Measurements from ENCODE around the gene TRAK2. TPM values are rescaled to one million over a fixed set of nuclear protein-coding genes. Genes with fewer than 3 reads are reported as not detected.

Gene TRAK2
- total and polyA plus RNA-seq, 2 of the 8 experiments (the other 6 are each of a cell fraction or from before 2014, with no cell fraction given) = 4.5 to 15.7 TPM

- ChIA-PET POLR2A (ENCODE audit: partially characterized antibody) (no interaction called here), CTCF (ENCODE audit: partially characterized antibody) (interaction anchor here (0.8 to 1.7 kb wide), 3 partner anchors 30 to 132 kb away, joined by 3 to 4 read pairs (median 3); no protein-coding TSS in a partner anchor)
- Histone ChIP-seq H4K8ac (ENCODE audit: extremely low read depth, insufficient read depth, low read length) (no peak overlapping the region), H3K36me3 (ENCODE audit: control insufficient read depth in 2 of 4, insufficient read depth in 4 of 4, low read length in 3 of 4) (no peaks in the 10 kb centered on the region), H2BK12ac (ENCODE audit: low read depth, low read length) (no peak overlapping the region), H3K9me3 (ENCODE audit: insufficient read depth in 2 of 2, low read depth in 1 of 2, low read length in 1 of 2) (no peaks in the 10 kb centered on the region), H2AK5ac (ENCODE audit: low read depth, low read length) (no peak overlapping the region), H3K4me1 (replicated peaks in 1 of 4; ENCODE audit: control insufficient read depth in 3 of 4, insufficient read depth in 4 of 4, low read length in 3 of 4) (peaks cover 0 to 3% (median 0%) of the 10 kb centered on the region in 4 experiments; a peak in 1 of 7 replicates), H3K18ac (ENCODE audit: extremely low read depth, low read length) (no peak overlapping the region), H2BK20ac (ENCODE audit: low read length) (no peak overlapping the region), H2BK5ac (ENCODE audit: low read depth, low read length) (no peak overlapping the region), H3K4me2 (ENCODE audit: insufficient read depth in 1 of 2, low read depth in 2 of 2, low read length in 2 of 2) (no peak overlapping the region; a peak in 1 of 4 replicates), H3K23ac (ENCODE audit: insufficient read length) (no peak overlapping the region), H4K5ac (ENCODE audit: insufficient read length, low read depth, low read length) (no peak overlapping the region), H2BK120ac (replicated peaks; ENCODE audit: low read depth, low read length) (no peak overlapping the region), H4K20me1 (replicated peaks in 1 of 2; ENCODE audit: control insufficient read depth in 1 of 2, insufficient read depth in 2 of 2, low read length in 2 of 2) (peaks cover 0 to 1% of the 10 kb centered on the region in 2 experiments), H3K27ac (ENCODE audit: low read depth, low read length) (no peak overlapping the region), H2BK15ac (ENCODE audit: low read length) (no peak overlapping the region), H3K79me2 (ENCODE audit: control insufficient read depth in 1 of 2, insufficient read depth in 2 of 2, low read length in 2 of 2) (no peaks in the 10 kb centered on the region), H3K9ac (replicated peaks in 1 of 4; ENCODE audit: extremely low read depth in 1 of 4, low read depth in 3 of 4, low read length in 3 of 4) (no peak overlapping the region), H3K14ac (ENCODE audit: insufficient read length) (no peak overlapping the region), H3K56ac (replicated peaks; ENCODE audit: insufficient read length, low read depth, low read length) (no peak overlapping the region), H4K91ac (replicated peaks; ENCODE audit: insufficient read length, low read length) (no peak overlapping the region), H3K27me3 (replicated peaks in 1 of 4; ENCODE audit: control insufficient read depth in 3 of 4, extremely low read depth in 1 of 4, insufficient read depth in 3 of 4, low read length in 3 of 4) (no peaks in the 10 kb centered on the region), H3K4me3 (ENCODE audit: extremely low read depth in 1 of 4, insufficient read depth in 2 of 4, low read depth in 3 of 4, low read length in 4 of 4) (no peak overlapping the region), H3K23me2 (ENCODE audit: low read depth, low read length) (no peaks in the 10 kb centered on the region), H3K4ac (replicated peaks; ENCODE audit: insufficient read length, low read depth, low read length) (no peak overlapping the region), H3K79me1 (ENCODE audit: low read depth, low read length) (no peaks in the 10 kb centered on the region), H2AFZ (ENCODE audit: low read length) (no peak overlapping the region)
- FAIRE-seq = no peak
- 14% methylated on average over 1 of the region's 2 CpGs; no CpG with 5 or more reads in 1 of the 2 experiments for WGBS, 2 experiments (ENCODE audit: extremely low coverage in 1 of 2, insufficient coverage in 1 of 2, insufficient read length in 1 of 2, insufficient replicate concordance in 2 of 2, low coverage in 1 of 2, low lambda C conversion rate in 2 of 2, missing lambda C conversion rate in 1 of 2)
- no peak for DNase-seq (ENCODE audit: low read depth in 1 of 2, low spot score in 2 of 2)
- no peak for TF ChIP-seq NANOG (IDR thresholded peaks at IDR 0.05; ENCODE audit: insufficient read depth, low read depth, low read length, poor library complexity, severe bottlenecking)
- peak; percentile 63 for TF ChIP-seq MAX (IDR thresholded peaks at IDR 0.05)
- TF ChIP-seq E2F6 (IDR thresholded peaks at IDR 0.05) = peak; percentile 65; the same call in 1 of the 2 replicates
- 0 out of 4 replicates have a peak, but pooled peaks of 1 of the 2 experiments have one; percentile 8 for TF ChIP-seq RAD21 (IDR thresholded peaks at IDR 0.05 in 1 of 2, conservative IDR thresholded peaks at IDR 0.05 in 1 of 2; ENCODE audit: low read depth in 2 of 2, low read length in 2 of 2)
- no peak for TF ChIP-seq YY1 (IDR thresholded peaks at IDR 0.05; ENCODE audit: low read depth, low read length)
- TF ChIP-seq RNF2 (IDR thresholded peaks at IDR 0.05; ENCODE audit: borderline replicate concordance, low read depth, low read length, missing control alignments, poor library complexity, severe bottlenecking) = no peak
Observed at GRCh38 chr2:201413143-201413542, 38.1 kb downstream of the TRAK2 start.

All from H1 (cell line).